SH-SY5Y (cell line): ENCODE results near the gene RANGAP1.

Source experiments
- GATA2 ChIP-seq: IDR thresholded peaks from 2 replicates; pipeline ENCODE4 v1.6.1; 2011; ENCODE audit warnings: mild to moderate bottlenecking, low read depth, low read length
- GATA3 ChIP-seq: IDR thresholded peaks from 2 replicates; pipeline ENCODE4 v1.6.1; 2011; ENCODE audit warnings: low read depth, mild to moderate bottlenecking, low read length, moderate library complexity

DNA sequence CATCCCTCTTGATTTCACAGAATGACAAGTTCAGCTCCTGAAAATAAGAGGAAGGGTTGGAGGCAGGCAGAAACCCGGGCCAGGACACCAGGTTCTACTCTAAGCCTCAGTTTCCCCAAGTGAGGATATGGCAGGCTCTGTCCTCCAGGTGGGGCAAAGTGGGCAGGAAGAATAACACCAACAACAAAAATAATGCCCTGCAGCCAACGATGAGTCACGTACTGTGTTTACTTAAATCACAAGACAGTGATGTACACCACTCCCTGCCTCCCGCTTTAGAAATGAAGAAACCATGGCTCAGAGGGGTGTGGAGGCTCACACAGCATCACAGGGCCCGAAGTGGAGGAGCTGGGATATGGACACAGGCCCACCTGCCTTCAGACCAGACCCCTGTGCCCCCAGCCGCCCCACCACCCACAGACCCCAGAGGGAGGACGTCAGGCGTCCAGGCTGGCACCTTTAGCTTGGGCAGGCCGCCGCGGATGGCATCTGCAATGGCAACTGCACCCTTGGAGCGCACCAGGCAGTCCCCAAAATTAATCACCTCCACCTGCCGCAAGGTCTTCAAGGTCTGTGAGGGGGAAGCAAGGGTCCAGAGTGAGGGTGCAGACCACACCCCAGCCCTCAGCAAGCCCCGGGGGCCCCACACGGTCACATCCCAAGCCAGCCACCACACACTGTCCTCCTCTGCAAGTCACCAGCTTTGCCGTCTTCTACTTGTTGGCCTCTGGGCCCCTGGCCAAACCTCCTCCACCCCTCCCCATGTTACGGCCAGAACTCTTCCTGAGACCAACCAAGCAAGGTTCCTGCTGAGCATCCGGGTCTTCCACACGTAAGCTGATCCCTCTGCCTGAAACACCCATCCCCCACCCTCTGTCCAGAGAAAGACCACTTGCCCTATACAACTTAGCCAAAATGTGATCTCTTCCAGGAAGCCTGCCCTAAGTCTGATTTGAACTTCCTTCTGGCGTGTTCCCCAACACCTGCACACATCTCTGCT is 29.4 kb downstream of the RANGAP1 start:
- TF ChIP-seq GATA3 (no peak), GATA2 (no peak)
